GM23338 (cell line): Measurements from ENCODE around the gene MS4A15. TPM values are rescaled to one million over a fixed set of nuclear protein-coding genes. Genes with fewer than 3 reads are reported as not detected.

Experiments used
- ATAC-seq: fragments of 200-7000 bp; cut with Tn5 transposase; 3 replicates; pipeline ENCODE4 v1.9.1; 2020
- DNase-seq: peaks from one replicate; pipeline ENCODE4 v3.0.0-alpha.2; 2015; ENCODE audit warnings: low spot score
- H2AFZ ChIP-seq: fragments of 200-600 bp; sonication (generic); 2 replicates; pipeline ENCODE4 v1.8.0; 2016; ENCODE audit warnings: antibody characterized with exemption, mild to moderate bottlenecking, moderate library complexity
- H3F3A ChIP-seq: fragments of 200-600 bp; sonication (generic); replicated peaks from 2 replicates; pipeline ENCODE4 v1.8.0; 2017; ENCODE audit warnings: antibody characterized with exemption, mixed run types, low read depth
- H3K27ac ChIP-seq: fragments of 200-600 bp; sonication (generic); 2 replicates; pipeline ENCODE4 v1.6.1; 2016; ENCODE audit warnings: low read depth
- H3K27me3 ChIP-seq: fragments of 200-600 bp; sonication (generic); 2 replicates; pipeline ENCODE4 v1.8.0; 2016; ENCODE audit warnings: mild to moderate bottlenecking, mixed run types, moderate library complexity; ENCODE audit not compliant: insufficient read depth
- H3K36me3 ChIP-seq: fragments of 200-600 bp; sonication (generic); 2 replicates; pipeline ENCODE4 v1.8.0; 2016; ENCODE audit warnings: mild to moderate bottlenecking; ENCODE audit not compliant: insufficient read depth
- H3K4me1 ChIP-seq: fragments of 200-600 bp; sonication (generic); 2 replicates; pipeline ENCODE4 v1.8.0; 2016; ENCODE audit warnings: mild to moderate bottlenecking, moderate library complexity; ENCODE audit not compliant: insufficient read depth
- H3K4me2 ChIP-seq: fragments of 200-600 bp; sonication (generic); 2 replicates; pipeline ENCODE4 v1.7.1; 2017; ENCODE audit warnings: mixed run types
- H3K4me3 ChIP-seq: fragments of 200-600 bp; sonication (generic); 2 replicates; pipeline ENCODE4 v1.6.1; 2016; ENCODE audit warnings: mixed run types
- H3K79me2 ChIP-seq: fragments of 200-600 bp; sonication (generic); replicated peaks from 2 replicates; pipeline ENCODE4 v1.8.0; 2017; ENCODE audit warnings: mild to moderate bottlenecking; ENCODE audit not compliant: insufficient read depth
- H3K9me2 ChIP-seq: fragments of 200-600 bp; sonication (generic); 2 replicates; pipeline ENCODE4 v1.8.0; 2017; ENCODE audit not compliant: insufficient read depth
- H4K20me1 ChIP-seq: fragments of 200-600 bp; sonication (generic); replicated peaks from 2 replicates; pipeline ENCODE4 v1.8.0; 2017; ENCODE audit warnings: mild to moderate bottlenecking; ENCODE audit not compliant: insufficient read depth
- H3K27ac Mint-ChIP-seq: 2 replicates; pipeline ENCODE4 v1.8.0; 2020; ENCODE audit warnings: inconsistent platforms, mild to moderate bottlenecking, moderate library complexity, mixed read lengths
- H3K27me3 Mint-ChIP-seq: 3 replicates; pipeline ENCODE4 v1.8.0; 2022; ENCODE audit warnings: low read depth, mild to moderate bottlenecking, moderate library complexity, mixed read lengths, inconsistent platforms; ENCODE audit not compliant: insufficient read depth, poor library complexity
- H3K36me3 Mint-ChIP-seq: 3 replicates; pipeline ENCODE4 v1.8.0; 2021; ENCODE audit warnings: low read depth, mild to moderate bottlenecking, inconsistent platforms, moderate library complexity, mixed read lengths
- H3K4me1 Mint-ChIP-seq: 3 replicates; pipeline ENCODE4 v1.8.0; 2020; ENCODE audit warnings: mild to moderate bottlenecking, inconsistent platforms, mixed read lengths
- H3K4me3 Mint-ChIP-seq: 3 replicates; pipeline ENCODE4 v1.8.0; 2021; ENCODE audit warnings: moderate library complexity, mild to moderate bottlenecking, inconsistent platforms, mixed read lengths
- H3K9me3 Mint-ChIP-seq: 3 replicates; pipeline ENCODE4 v1.8.0; 2020; ENCODE audit warnings: moderate library complexity, mild to moderate bottlenecking, inconsistent platforms, mixed read lengths
- CREB1 ChIP-seq: fragments of 250-450 bp; sonication (Bioruptor Pico); IDR thresholded peaks from 2 replicates; pipeline ENCODE4 v1.5.0; 2020; ENCODE audit warnings: low read depth, mild to moderate bottlenecking, moderate library complexity
- ETS1 ChIP-seq: IDR thresholded peaks from 2 replicates; pipeline ENCODE4 v1.6.1; 2016; ENCODE audit warnings: antibody characterized with exemption
- EZH2 ChIP-seq: fragments of 200-600 bp; sonication (generic); IDR thresholded peaks from one replicate; pipeline ENCODE4 v1.8.0; 2017; ENCODE audit warnings: antibody characterized with exemption, mild to moderate bottlenecking, low read depth; ENCODE audit not compliant: unreplicated experiment
- EZH2phosphoT487 ChIP-seq: fragments of 200-600 bp; sonication (generic); IDR thresholded peaks from one replicate; pipeline ENCODE4 v1.8.1; 2018; ENCODE audit warnings: antibody characterized with exemption; ENCODE audit not compliant: unreplicated experiment
- JUNB ChIP-seq: IDR thresholded peaks from one replicate; pipeline ENCODE4 v1.6.1; 2016; ENCODE audit warnings: antibody characterized with exemption; ENCODE audit not compliant: unreplicated experiment
- NANOG ChIP-seq: IDR thresholded peaks from 2 replicates; pipeline ENCODE4 v1.6.1; 2016; ENCODE audit warnings: antibody characterized with exemption, borderline replicate concordance
- POLR2AphosphoS5 ChIP-seq: IDR thresholded peaks from 2 replicates; pipeline ENCODE4 v1.6.1; 2016; ENCODE audit warnings: antibody characterized with exemption, low read depth
- STAT1 ChIP-seq: IDR thresholded peaks from one replicate; pipeline ENCODE4 v1.6.1; 2016; ENCODE audit warnings: antibody characterized with exemption; ENCODE audit not compliant: unreplicated experiment
- ZNF331 ChIP-seq: fragments of 250-450 bp; sonication (Bioruptor Pico); IDR thresholded peaks from 2 replicates; pipeline ENCODE4 v1.5.0; 2020; ENCODE audit warnings: low read depth, mild to moderate bottlenecking, moderate library complexity
- polyA plus RNA-seq: library from polyadenylated mRNA; unstranded; fragments of >200 nt; fragmentation: Nextera tagmentation; extraction: Ambion mirVana; gene quantifications from 2 replicates; pipeline ENCODE4 v1.2.1, GENCODE V29; 2016
- total RNA-seq: library from RNA; depleted of rRNA; stranded (reverse); fragments of >200 nt; shearing (Covaris generic); gene quantifications from 2 replicates; pipeline ENCODE4 v1.2.3, GENCODE V29; 2014
- TF ChIP-seq, protein P1 (sequence below): fragments of 250-450 bp; sonication (Bioruptor Pico); IDR thresholded peaks from 2 replicates; pipeline ENCODE4 v1.5.0; 2020; ENCODE audit warnings: mild to moderate bottlenecking, moderate library complexity
- TF ChIP-seq, protein P2 (sequence below), 2 experiments: fragments of 200-600 bp in 1 of 2; sonication (generic) in 1 of 2; conservative IDR thresholded peaks; 2 replicates each; pipeline versions ENCODE4 v1.5.1 to v1.6.1; 2016 to 2017; ENCODE audit warnings: antibody characterized with exemption in 2 of 2, low read depth in 2 of 2, mild to moderate bottlenecking in 2 of 2, moderate library complexity in 1 of 2
- TF ChIP-seq, protein P3 (sequence below): IDR thresholded peaks from one replicate; pipeline ENCODE4 v1.6.1; 2018; ENCODE audit warnings: antibody characterized with exemption; ENCODE audit not compliant: unreplicated experiment

The MS4A15 gene
- total and polyA plus RNA-seq, 2 experiments from 2014 or later = 0.44 TPM; not detected in 1

GRCh38 chr11:60719391-60719790 is 37.3 kb upstream of the MS4A15 start:
- Mint-ChIP-seq H3K36me3 (peaks cover 13% of the 10 kb centered on the region; the same call in 2 of the 3 replicates), H3K4me1 (no peaks in the 10 kb centered on the region), H3K27ac (no peak overlapping the region), H3K27me3 (peaks cover 16% of the 10 kb centered on the region), H3K4me3 (no peak overlapping the region), H3K9me3 (peaks cover 39% of the 10 kb centered on the region)
- H3K27me3 ChIP-seq = no peaks in the 10 kb centered on the region
- H3F3A ChIP-seq = no peaks in the 10 kb centered on the region
- no peak overlapping the region for H3K4me3 ChIP-seq
- ATAC-seq (no peak), DNase-seq (no peak)
- TF ChIP-seq, protein P1, sequence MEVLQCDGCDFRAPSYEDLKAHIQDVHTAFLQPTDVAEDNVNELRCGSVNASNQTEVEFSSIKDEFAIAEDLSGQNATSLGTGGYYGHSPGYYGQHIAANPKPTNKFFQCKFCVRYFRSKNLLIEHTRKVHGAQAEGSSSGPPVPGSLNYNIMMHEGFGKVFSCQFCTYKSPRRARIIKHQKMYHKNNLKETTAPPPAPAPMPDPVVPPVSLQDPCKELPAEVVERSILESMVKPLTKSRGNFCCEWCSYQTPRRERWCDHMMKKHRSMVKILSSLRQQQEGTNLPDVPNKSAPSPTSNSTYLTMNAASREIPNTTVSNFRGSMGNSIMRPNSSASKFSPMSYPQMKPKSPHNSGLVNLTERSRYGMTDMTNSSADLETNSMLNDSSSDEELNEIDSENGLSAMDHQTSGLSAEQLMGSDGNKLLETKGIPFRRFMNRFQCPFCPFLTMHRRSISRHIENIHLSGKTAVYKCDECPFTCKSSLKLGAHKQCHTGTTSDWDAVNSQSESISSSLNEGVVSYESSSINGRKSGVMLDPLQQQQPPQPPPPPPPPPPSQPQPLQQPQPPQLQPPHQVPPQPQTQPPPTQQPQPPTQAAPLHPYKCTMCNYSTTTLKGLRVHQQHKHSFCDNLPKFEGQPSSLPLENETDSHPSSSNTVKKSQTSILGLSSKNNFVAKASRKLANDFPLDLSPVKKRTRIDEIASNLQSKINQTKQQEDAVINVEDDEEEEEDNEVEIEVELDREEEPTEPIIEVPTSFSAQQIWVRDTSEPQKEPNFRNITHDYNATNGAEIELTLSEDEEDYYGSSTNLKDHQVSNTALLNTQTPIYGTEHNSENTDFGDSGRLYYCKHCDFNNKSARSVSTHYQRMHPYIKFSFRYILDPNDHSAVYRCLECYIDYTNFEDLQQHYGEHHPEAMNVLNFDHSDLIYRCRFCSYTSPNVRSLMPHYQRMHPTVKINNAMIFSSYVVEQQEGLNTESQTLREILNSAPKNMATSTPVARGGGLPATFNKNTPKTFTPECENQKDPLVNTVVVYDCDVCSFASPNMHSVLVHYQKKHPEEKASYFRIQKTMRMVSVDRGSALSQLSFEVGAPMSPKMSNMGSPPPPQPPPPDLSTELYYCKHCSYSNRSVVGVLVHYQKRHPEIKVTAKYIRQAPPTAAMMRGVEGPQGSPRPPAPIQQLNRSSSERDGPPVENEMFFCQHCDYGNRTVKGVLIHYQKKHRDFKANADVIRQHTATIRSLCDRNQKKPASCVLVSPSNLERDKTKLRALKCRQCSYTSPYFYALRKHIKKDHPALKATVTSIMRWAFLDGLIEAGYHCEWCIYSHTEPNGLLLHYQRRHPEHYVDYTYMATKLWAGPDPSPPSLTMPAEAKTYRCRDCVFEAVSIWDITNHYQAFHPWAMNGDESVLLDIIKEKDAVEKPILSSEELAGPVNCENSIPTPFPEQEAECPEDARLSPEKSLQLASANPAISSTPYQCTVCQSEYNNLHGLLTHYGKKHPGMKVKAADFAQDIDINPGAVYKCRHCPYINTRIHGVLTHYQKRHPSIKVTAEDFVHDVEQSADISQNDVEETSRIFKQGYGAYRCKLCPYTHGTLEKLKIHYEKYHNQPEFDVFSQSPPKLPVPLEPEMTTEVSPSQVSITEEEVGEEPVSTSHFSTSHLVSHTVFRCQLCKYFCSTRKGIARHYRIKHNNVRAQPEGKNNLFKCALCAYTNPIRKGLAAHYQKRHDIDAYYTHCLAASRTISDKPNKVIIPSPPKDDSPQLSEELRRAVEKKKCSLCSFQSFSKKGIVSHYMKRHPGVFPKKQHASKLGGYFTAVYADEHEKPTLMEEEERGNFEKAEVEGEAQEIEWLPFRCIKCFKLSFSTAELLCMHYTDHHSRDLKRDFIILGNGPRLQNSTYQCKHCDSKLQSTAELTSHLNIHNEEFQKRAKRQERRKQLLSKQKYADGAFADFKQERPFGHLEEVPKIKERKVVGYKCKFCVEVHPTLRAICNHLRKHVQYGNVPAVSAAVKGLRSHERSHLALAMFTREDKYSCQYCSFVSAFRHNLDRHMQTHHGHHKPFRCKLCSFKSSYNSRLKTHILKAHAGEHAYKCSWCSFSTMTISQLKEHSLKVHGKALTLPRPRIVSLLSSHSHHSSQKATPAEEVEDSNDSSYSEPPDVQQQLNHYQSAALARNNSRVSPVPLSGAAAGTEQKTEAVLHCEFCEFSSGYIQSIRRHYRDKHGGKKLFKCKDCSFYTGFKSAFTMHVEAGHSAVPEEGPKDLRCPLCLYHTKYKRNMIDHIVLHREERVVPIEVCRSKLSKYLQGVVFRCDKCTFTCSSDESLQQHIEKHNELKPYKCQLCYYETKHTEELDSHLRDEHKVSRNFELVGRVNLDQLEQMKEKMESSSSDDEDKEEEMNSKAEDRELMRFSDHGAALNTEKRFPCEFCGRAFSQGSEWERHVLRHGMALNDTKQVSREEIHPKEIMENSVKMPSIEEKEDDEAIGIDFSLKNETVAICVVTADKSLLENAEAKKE (CRISPR knock-in tag) = no peak
- TF ChIP-seq NANOG (no peak), EZH2phosphoT487 (no peak), EZH2 (no peak), ZNF331 (CRISPR knock-in tag) (no peak), STAT1 (no peak), POLR2AphosphoS5 (no peak), CREB1 (CRISPR knock-in tag) (no peak), JUNB (no peak), ETS1 (no peak)
- TF ChIP-seq, protein P2, sequence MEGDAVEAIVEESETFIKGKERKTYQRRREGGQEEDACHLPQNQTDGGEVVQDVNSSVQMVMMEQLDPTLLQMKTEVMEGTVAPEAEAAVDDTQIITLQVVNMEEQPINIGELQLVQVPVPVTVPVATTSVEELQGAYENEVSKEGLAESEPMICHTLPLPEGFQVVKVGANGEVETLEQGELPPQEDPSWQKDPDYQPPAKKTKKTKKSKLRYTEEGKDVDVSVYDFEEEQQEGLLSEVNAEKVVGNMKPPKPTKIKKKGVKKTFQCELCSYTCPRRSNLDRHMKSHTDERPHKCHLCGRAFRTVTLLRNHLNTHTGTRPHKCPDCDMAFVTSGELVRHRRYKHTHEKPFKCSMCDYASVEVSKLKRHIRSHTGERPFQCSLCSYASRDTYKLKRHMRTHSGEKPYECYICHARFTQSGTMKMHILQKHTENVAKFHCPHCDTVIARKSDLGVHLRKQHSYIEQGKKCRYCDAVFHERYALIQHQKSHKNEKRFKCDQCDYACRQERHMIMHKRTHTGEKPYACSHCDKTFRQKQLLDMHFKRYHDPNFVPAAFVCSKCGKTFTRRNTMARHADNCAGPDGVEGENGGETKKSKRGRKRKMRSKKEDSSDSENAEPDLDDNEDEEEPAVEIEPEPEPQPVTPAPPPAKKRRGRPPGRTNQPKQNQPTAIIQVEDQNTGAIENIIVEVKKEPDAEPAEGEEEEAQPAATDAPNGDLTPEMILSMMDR (conservative IDR thresholded peaks at IDR 0.05; ENCODE audit: low read depth in 2 of 2) = no peak
- TF ChIP-seq, protein P3, sequence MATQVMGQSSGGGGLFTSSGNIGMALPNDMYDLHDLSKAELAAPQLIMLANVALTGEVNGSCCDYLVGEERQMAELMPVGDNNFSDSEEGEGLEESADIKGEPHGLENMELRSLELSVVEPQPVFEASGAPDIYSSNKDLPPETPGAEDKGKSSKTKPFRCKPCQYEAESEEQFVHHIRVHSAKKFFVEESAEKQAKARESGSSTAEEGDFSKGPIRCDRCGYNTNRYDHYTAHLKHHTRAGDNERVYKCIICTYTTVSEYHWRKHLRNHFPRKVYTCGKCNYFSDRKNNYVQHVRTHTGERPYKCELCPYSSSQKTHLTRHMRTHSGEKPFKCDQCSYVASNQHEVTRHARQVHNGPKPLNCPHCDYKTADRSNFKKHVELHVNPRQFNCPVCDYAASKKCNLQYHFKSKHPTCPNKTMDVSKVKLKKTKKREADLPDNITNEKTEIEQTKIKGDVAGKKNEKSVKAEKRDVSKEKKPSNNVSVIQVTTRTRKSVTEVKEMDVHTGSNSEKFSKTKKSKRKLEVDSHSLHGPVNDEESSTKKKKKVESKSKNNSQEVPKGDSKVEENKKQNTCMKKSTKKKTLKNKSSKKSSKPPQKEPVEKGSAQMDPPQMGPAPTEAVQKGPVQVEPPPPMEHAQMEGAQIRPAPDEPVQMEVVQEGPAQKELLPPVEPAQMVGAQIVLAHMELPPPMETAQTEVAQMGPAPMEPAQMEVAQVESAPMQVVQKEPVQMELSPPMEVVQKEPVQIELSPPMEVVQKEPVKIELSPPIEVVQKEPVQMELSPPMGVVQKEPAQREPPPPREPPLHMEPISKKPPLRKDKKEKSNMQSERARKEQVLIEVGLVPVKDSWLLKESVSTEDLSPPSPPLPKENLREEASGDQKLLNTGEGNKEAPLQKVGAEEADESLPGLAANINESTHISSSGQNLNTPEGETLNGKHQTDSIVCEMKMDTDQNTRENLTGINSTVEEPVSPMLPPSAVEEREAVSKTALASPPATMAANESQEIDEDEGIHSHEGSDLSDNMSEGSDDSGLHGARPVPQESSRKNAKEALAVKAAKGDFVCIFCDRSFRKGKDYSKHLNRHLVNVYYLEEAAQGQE = no peak
- H3K4me1 ChIP-seq = no peaks in the 10 kb centered on the region
- H4K20me1 ChIP-seq = no peaks in the 10 kb centered on the region
- H2AFZ ChIP-seq = no peak overlapping the region
- H3K27ac ChIP-seq = no peak overlapping the region
- no peak overlapping the region for H3K4me2 ChIP-seq
- H3K9me2 ChIP-seq = 0 out of 2 replicates have a peak, but pooled peaks cover 8% of the 10 kb centered on the region
- H3K79me2 ChIP-seq = no peaks in the 10 kb centered on the region
- H3K36me3 ChIP-seq = no peaks in the 10 kb centered on the region
